ENCODE measurements around the gene TMEM209. TPM values are rescaled to one million over a fixed set of nuclear protein-coding genes. Genes with fewer than 3 reads are reported as not detected.
"Not testable (repeated sequence)": the region's sequence is repeated elsewhere in the genome, so short reads cannot be mapped to it uniquely, and the experiment has no call there.

TMEM209 gene
- total RNA-seq, 2 experiments from 2014 or later = 49.7 to 52.0 TPM

DNA sequence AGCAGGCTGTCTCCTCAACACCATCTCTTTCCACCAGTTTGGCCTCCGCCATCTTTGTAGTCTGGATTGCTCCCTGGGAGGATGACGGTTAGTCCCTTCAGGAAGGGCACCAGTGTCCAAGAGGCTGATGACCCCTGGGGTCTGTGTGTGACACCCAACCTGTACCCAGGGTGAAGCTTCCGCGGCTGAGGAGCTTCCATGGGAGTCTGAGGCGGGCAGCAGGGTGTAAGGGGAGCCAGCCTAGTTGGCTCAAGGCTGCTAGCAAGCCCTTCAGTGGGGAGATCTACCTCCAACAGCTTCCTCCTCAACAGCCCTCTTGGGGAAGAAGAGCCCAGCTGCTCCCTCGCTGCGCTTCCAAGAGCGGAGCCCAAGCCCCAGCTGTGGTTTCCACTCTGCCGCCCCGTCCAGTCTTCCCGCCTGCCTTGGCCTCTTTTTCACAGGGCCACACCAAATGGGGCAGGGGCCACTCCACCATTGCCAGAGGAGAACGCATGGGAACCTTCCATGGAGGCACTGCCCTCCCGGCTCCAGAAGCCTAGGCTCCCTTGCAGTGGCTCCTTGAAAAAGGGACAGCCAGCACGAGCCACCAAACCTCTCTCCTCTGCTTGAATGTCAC is 57.4 kb downstream of the TMEM209 start:
- ChIA-PET POLR2A (no interaction called here), CTCF (no interaction called here)

DNA sequence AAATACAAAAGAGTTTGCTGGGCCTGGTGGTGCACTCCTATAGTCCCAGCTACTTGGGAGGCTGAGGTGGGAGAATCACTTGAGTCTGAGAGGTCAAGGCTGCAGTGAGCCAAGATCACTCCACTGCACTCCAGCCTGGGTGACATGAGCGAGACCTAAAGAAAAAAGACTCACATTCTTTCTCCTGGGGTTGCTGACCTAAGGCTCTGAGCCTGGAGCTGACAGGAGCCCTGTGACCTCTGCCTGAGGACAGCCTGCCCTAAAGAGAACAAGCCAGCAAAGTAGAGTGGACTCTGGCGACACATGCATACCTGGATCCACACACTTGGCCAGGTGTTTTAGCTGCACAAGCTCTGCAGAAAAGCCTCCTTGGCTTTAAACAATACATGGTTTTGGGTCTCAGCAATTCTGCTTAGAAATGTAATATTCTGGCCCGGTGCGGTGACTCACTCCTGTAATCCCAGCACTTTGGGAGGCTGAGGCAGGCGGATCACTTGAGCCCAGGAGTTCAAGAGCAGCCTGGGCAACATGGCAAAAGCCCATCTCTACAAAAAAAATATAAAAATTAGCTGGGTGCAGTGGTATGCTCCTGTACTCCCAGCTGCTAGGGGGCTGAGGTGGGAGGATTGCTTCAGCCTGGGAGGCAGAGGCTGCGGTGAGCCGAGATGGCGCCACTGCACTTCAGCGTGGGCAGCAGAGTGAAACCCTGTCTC is 58.4 kb downstream of the TMEM209 start:
- POLR2A ChIA-PET = no interaction called here
- CTCF ChIA-PET = interaction anchor here (0.6 to 0.7 kb wide), 2 partner anchors 21 to 82 kb away, joined by 3 to 4 read pairs; no protein-coding TSS in a partner anchor

DNA sequence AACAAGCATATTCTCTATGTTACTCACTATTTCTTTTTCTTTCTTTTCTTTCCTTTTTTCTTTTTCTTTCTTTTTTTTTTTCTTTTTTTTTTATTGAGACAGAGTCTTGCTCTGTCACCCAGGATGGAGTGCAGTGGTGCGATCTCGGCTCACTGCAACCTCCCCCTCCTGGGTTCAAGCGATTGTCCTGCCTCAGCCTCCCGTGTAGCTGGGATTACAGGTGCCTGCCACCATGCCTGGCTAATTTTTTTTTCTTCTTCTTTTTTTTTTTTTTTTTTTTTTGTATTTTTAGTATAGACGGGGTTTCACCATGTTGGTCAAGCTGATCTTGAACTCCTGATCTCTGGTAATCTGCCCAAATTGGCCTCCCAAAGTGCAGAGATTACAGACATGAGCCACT is 59.1 kb downstream of the TMEM209 start:
- POLR2A ChIA-PET = not testable (repeated sequence)

DNA sequence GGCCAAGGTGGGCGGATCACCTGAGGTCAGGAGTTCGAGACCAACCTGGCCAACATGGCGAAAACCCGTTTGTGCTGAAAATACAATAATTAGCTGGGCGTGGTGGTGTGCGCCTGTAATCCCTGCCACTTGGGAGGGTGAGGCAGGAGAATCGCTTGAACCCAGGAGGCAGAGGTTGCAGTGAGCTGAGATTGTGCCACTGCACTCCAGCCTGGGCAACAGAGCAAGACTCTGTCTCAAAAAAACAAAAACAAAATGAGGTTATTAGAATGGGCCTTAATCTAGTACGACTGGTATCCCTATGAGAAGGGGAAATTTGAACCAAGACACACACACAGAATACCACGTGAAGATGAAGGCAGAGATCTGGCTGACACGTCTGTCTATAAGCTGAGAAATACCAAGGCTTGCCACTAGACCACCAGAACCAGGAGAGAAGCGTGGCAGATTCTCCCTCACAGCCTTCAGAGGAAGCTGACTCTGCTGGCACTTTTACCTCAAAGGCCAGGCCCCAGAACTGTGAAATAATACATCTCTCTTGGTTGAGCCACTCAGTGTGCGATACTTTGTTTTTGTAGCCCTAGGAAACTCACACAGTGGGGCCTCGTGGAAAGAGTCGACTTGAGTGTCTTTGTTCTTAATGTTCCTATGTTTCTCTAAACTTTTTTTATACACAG is 59.6 kb downstream of the TMEM209 start:
- CTCF ChIA-PET = interaction anchor here (0.7 kb wide), 1 partner anchor 302 kb away, joined by 3 read pairs; no protein-coding TSS in a partner anchor

More for the DNA sequence above, 59.1 kb downstream of the TMEM209 start:
- CTCF ChIA-PET = interaction anchor here (0.7 kb wide), 1 partner anchor 303 kb away, joined by 3 read pairs; no protein-coding TSS in a partner anchor

DNA sequence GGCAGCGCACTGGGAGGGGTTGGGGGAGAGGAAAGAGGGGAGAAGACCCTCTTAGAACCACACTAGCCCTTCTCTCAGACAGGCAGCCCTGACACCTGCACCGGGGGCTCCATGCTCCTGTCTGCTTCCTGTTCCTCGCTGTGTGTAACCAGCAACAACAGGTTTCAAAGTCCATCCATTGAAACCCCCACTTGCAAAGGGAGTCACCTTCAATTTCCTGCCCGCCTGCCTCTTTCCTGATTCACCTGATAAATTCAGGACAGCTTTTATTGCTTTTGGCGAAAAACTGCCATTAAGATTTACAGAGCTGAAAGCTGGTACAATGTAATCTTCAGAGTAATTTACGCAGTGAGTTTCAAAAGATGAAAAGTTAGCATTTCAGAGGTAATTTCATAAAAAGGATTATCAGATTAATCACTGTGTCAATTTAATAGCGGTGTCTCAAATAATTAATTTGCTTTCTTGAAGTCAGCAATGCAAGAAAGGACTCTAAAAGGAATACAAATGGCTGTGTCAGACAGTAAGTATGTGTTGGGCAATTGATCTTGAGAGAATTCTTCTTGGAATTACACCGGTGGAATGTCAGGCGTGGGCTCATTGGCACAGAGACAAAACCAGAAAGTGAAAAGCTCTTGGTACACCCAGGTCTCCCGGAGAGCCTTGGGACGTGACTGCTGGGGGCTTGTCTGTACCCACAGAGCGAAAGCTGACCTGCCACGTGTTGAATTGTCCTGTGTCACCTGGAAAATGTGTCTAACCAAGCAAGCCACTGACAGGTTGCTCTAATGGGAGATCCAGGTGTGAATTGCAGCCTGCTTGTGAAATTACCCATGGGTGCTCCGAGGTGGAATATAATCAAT is 60.7 kb downstream of the TMEM209 start:
- CTCF ChIA-PET = no interaction called here
- POLR2A ChIA-PET = interaction anchor here (0.7 kb wide), 1 partner anchor 613 kb away, joined by 6 read pairs; no protein-coding TSS in a partner anchor

More for the DNA sequence above, 59.6 kb downstream of the TMEM209 start:
- POLR2A ChIA-PET = no interaction called here

DNA sequence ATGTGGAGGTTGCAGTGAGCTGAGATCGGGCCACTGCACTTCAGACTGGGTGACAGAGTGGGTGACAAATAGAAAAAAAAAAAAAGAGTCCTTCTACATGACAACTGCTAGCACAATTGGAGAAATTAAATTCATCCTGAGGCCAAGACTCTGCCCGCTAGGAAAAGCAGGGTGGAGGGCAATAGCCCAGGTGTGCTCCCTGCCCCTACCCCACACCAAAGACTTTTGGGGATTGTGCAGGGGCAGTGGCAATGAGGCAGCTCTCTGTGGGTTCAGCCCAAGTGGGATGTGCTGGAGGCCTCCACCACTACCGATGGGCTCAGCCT is 61.3 kb downstream of the TMEM209 start:
- ChIA-PET CTCF (interaction anchor here (0.7 kb wide), 1 partner anchor 28 kb away, joined by 3 read pairs; no protein-coding TSS in a partner anchor), POLR2A (no interaction called here)

DNA sequence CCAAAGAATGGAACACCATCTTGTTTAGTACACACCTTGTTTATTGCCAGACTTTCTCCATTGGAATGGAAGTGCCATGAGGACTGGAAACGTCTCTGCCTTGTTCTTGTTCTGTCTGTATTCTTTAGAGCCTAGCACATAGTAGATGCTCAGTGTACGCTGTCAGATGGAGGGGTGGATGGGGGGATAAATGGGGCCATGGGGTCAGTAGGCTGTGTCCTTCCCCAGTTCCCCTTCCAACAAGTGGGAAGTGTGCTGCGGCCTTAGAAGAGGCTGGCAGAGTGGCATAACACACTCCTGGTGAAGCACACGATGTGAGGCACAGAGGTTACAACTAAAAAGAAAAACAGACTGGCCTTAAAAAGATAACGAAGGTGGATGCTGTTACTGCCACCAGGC is 61.9 kb downstream of the TMEM209 start:
- ChIA-PET POLR2A (no interaction called here), CTCF (interaction anchor here (0.7 kb wide), 1 partner anchor 27 kb away, joined by 3 read pairs; no protein-coding TSS in a partner anchor)

DNA sequence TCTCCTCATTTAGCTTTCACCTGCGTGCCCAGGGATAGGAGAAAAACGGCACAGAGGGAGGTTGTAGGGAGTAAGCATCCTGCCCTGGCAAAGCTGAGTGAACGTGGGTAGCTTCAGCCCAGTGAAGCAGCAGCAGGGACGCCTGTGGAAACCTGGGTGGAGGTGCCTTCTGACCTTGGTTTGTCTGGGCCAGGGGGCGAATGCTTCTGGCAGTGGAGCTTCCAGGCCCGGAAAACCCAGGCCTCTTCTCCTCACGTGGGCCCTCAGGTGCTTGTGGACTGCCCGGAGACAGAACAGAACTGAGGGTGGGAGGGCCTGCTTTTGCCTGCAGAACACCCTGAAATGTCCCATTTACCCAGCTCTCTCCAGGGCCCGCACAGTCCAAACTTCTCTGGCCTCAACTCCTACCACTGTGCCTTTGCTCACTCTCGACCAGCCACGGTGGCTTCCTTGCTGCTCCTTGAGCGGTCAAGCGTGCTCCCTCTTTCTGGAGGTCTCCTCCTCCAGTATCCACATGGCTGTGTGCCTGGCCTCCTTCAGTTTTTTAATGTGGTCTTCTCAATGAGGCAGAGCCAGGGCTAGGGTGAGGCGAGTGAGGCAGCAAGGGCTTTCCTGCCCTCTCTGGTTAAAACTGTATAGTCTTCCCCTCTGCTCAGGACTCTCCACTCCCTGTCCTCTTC is 62.4 kb downstream of the TMEM209 start:
- CTCF ChIA-PET = no interaction called here
- POLR2A ChIA-PET = no interaction called here

DNA sequence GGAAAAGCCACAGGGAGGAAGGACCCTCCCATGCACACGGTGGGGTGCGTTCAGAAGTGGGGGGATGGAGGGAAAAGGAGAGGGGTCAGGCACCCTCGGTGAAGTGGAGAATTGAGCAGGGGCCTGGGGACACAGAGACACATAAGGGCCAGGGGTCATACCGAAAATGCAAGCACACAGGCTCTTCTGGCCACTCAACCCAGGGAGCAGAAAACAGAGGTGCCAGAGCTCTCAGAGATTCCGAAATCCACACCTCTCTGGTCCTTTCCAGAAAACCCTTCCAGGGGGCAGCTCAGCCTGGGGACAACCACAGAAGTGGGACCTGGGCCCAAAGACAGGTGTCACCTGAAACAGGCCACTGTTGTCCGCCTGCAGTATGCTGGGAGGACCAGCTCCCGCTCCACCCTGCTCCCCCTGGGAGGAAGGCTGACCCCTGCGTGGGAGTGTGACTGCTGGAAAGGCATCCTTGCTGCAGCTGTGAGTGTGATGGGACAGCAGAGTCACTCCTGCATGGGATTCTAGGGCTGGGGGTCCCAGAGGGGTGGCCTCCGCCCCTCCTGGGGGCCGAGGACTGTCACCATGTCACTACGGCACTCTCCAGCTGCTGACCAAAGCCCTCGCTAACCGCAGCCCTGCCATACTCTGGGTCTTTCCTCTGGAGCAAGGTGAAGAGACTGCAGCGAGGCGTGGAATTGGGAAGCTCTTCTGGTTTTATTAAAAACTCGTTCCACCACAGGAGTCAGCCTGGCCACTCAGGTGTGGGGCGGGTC is 63.1 kb downstream of the TMEM209 start:
- ChIA-PET CTCF (no interaction called here), POLR2A (interaction anchor here (0.6 kb wide), 1 partner anchor 271 kb away, joined by 5 read pairs; no protein-coding TSS in a partner anchor)

DNA sequence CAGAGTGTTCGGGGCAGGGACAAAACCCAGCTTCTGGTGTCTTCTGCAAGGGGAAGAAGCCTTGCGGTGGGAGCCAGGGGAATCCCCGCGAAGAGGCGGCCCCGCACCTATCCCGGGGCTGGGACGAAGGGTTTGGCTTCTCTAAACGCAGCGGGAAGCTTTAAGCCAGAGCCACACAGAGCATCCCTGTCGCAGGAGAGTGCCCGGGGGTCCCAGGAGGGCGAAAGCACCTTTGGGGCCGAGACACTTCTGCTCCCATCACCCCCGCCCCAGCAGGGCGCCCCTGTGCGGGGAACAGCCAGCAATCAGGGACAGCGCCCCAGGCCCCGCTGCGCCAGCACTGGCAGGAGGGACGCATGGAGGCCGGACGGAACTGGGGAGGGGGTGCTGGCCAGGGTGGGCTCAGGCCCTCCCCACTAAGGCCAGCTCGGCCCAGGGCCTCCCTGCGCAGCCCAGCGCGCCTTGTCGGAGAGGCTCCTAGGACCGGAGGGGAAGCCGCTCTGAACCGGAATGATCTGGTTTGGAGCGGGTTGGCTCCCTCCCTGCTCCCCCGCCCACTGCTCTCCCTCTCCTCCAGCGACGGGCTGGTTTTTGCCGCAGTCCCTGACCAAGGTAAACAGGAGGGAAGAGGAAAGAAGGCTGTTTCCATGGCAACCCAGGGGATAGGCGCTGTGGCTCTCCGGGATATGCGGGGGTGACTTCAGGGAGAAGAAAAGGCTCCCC is 63.9 kb downstream of the TMEM209 start:
- ChIA-PET CTCF (interaction anchor here (0.5 kb wide), 1 partner anchor 53 kb away, joined by 3 read pairs; no protein-coding TSS in a partner anchor), POLR2A (no interaction called here)

DNA sequence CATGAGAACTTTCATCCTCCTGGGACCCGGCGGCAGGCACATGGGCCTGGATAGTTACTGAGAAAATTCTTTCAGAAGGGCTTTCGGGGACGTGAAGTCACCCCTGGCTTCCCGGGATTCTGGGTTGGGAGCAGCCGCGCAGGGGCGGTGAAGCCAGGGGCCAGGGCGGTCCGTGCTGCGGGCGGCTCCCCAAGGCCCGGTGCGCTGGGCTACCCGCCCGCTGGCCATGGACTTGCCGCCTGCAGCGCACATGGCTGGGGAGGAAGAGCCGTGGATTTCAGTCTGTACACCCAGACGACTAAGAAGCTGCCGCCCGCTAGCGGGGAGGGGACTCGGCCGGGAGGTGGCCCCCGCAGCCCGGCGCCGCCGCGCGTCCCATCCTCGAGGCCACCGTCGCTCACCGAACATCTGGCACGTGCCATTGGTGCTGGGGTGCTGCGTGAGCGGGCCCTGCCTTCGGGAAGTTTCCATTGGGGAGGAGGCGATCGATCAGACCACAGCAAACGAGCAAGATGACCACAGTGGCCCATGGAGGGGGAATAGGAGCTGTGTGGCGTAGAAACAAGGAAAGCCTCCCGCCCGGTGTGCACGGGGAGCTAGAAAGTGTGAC is 64.5 kb downstream of the TMEM209 start:
- POLR2A ChIA-PET = no interaction called here
- CTCF ChIA-PET = no interaction called here

DNA sequence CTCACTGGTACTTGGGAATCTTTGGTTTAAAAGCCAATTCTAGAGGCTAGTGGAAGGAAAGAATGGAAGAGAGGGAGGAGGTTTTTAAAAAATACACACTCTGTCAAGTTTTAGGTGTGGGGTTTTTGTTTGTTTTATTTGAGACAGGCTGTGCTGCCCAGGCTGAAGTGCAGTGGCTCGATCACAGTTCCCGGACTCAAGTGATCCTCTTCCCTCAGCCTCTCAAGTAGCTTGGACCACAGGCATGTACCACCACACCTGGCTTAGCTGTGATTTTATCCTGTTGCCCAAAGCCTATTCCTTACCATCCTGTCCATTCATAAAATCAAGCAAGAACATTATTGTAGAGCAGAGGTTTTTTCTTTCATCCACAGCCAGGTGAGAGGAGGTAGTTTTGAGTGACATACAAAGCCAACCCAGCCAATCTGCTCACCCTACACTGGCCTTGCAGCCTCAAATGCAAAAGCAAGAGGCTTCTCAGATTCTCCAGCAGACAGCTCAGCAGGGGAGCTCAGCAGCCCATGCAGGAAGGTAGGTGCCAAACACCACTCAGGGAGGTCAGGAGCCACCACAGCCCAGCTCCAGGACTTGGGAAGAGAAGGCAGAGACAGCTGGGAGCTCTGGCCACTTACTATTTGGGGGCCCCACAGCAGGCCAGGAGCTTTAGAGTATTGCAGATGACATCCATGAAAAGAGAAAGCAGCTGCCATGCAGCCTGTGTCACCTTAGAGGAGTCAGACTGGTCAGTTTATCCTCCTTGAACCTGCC is 65.8 kb downstream of the TMEM209 start:
- POLR2A ChIA-PET = no interaction called here
- CTCF ChIA-PET = no interaction called here

DNA sequence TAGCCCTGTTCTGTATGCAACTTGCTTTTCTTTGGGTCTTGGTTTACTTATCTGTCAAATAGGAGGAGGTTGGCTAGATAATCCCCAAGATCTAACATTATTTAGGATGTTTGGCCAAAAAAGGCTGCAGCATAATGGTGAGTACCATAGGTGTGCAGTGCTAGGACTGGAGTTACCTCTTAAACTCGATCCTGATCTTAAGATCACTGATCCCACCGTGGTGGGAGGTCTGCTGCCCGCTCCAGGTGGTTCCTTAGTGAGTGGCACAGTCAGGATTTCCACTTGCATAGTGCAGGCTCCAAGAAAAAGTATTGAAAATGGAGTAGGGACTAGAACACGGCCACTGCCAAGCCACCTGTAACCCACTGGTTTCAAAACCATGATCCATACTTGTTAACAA is 68.0 kb downstream of the TMEM209 start:
- ChIA-PET POLR2A (no interaction called here), CTCF (no interaction called here)

DNA sequence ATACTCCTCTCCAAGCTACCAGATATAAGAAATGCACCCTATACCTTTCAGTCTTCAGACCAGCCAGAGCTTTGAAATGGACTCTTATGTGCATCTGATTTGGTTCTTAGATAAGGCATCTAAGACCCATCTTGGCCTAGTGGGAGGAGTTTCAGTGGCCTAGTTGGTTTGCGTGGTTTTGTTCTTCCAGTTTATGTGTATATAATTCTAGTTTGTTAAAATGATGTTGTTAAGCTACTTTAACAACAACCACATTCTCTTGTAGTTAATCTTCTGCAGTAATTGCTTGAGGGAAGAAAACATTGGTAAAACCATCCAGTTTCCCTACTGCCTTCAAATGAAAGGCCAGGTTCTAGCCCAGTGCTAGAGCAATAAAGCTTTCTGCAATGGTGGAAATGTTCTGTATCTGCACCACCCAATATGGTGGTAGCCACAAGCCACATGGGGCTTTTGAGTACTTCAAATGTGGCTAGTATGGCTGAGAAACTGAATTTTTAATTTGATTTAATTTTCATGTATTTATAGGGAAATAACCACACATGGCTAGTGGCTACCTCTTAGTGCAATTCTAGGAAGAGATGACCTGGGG is 68.5 kb downstream of the TMEM209 start:
- POLR2A ChIA-PET = no interaction called here
- CTCF ChIA-PET = interaction anchor here (1.3 kb wide), 1 partner anchor 14 kb away, joined by 3 read pairs; no protein-coding TSS in a partner anchor

DNA sequence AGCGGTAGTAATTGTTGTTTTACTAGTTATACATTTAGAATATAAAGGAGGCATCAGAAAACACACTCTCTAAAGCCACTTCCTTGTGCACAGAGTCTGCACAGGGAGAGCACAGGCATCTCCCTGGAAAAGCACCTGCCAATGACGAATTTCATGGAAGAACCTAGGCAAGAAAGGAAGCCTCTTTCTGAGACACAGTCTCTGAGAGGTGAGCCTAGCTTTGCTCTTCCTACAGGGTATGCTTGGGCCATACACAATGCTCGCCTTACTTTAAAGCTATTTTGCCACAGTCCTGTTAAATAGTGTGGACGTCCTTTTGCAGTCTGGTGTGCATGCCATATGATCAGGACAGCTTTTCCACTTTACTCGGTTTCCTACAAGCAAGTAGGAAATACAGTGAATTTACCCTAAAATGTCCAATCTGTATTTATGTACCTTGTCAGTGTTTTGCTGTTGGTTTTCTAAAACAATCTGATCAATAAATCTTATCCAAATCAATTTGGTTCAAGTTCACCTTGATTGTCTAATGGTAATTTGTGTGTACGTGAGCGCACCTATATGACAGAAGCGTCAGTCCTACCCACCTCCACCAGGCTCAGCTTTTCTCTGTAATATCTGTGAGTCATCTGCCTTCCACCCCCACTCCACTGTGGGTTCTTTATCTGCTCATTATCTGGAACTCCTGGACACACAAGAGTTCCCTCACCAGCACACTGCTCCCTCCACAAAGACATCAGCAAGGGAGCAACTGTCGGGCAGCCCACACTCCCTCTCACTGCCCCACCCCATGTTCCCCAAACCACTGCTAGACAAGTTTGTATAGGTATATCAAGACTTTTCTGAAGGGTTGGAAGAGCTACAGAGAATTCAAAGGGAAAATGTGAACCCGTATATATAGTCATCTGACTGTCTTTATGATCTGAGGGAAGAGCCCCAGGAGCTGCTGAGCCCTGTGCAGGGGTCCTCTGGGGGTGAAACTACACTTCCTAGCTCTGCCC is 69.7 kb downstream of the TMEM209 start:
- CTCF ChIA-PET = interaction anchor here (1.3 kb wide), 1 partner anchor 13 kb away, joined by 3 read pairs; no protein-coding TSS in a partner anchor
- POLR2A ChIA-PET = no interaction called here

All from activated CD8-positive, alpha-beta memory T cell treated with anti-CD3 and anti-CD28 coated beads for 36 hours (primary cell).